DND-41 (cell line): Measurements from ENCODE around the gene LMO7.

Experiments used
- CTCF ChIP-seq: IDR thresholded peaks from 2 replicates; pipeline ENCODE4 v1.5.1; 2012; ENCODE audit warnings: borderline replicate concordance, low read length, moderate library complexity, mild to moderate bottlenecking; ENCODE audit not compliant: poor library complexity, severe bottlenecking; ENCODE audit errors: extremely low read depth
- EZH2 ChIP-seq: IDR thresholded peaks from 3 replicates; pipeline ENCODE4 v1.6.1; 2012; ENCODE audit warnings: borderline replicate concordance, low read depth, mild to moderate bottlenecking, moderate library complexity, low read length, inconsistent platforms; ENCODE audit not compliant: severe bottlenecking

GRCh38 chr13:75769141-75769905 is 133.2 kb downstream of the LMO7 start:
- TF ChIP-seq CTCF (no peak), EZH2 (no peak)
